Stomach (tissue), 9 donors: ENCODE data around the gene TIGD7. TPM values are rescaled to one million over a fixed set of nuclear protein-coding genes. Genes with fewer than 3 reads are reported as not detected.
A peak's percentile ranks its signal among the peaks of the same experiment; 100 is the strongest.

Experiments
- DNase-seq, 2 donors: peaks; one replicate each; pipeline versions ENCODE4 v3.0.0 to v3.0.0-alpha.2; 2013 to 2019
- H3K27ac ChIP-seq, 5 donors: fragments of 200-600 bp in 4 of 5; sonication (generic) in 4 of 5; one replicate each; pipeline ENCODE4 v1.5.1; 2013 to 2019; ENCODE audit warnings: mild to moderate bottlenecking in 1 of 5, moderate library complexity in 1 of 5
- H3K27me3 ChIP-seq, 3 donors: fragments of 200-600 bp; sonication (generic); one replicate each; pipeline ENCODE4 v1.5.1; 2017 to 2019; ENCODE audit warnings: mixed run types in 1 of 3
- H3K36me3 ChIP-seq, 4 donors: fragments of 200-600 bp; sonication (generic); 1 replicate in 3 of 4; 2 replicates in 1 of 4; pipeline ENCODE4 v1.5.1; 2016 to 2019
- H3K4me1 ChIP-seq, 4 donors: fragments of 200-600 bp; sonication (generic); one replicate each; pipeline ENCODE4 v1.5.1; 2016 to 2019
- H3K4me3 ChIP-seq, 4 donors: fragments of 200-600 bp; sonication (generic) in 3 of 4; one replicate each; pipeline ENCODE4 v1.5.1; 2016 to 2019; ENCODE audit warnings: mild to moderate bottlenecking in 1 of 4
- H3K9me3 ChIP-seq, 4 donors: fragments of 200-600 bp; sonication (generic); one replicate each; pipeline ENCODE4 v1.5.1; 2016 to 2019
- CTCF ChIP-seq, 7 experiments: fragments of 450-650 bp in 4 of 7; fragments of 200-600 bp in 3 of 7; sonication (generic) in 3 of 7; IDR thresholded peaks; one replicate each; pipeline ENCODE4 v1.5.1; 2016 to 2019; ENCODE audit warnings: antibody characterized with exemption in 7 of 7, control low read depth in 2 of 7, mild to moderate bottlenecking in 1 of 7
- EP300 ChIP-seq: sonication (generic); formaldehyde crosslinking; IDR thresholded peaks from one replicate; pipeline ENCODE4 v1.6.1; 2017; ENCODE audit warnings: antibody characterized with exemption
- POLR2A ChIP-seq, 4 donors: fragments of 450-650 bp; IDR thresholded peaks; one replicate each; pipeline ENCODE4 v1.6.1; 2016; ENCODE audit warnings: antibody characterized with exemption in 4 of 4, control low read depth in 2 of 4, mild to moderate bottlenecking in 1 of 4, moderate library complexity in 1 of 4
- POLR2AphosphoS5 ChIP-seq, 3 donors: sonication (generic); formaldehyde crosslinking; IDR thresholded peaks; one replicate each; pipeline ENCODE4 v1.6.1; 2016; ENCODE audit warnings: antibody characterized with exemption in 3 of 3
- WGBS, 5 donors: extraction: QIAGEN DNeasy Blood & Tissue Kit in 3 of 5; methylation state at CpG; one replicate each; pipeline versions ENCODE4 v1.1.5 to v1.1.7; 2013 to 2018; 5-methylcytosine and 5-hydroxymethylcytosine counted together
- intact Hi-C: fragments of 100-400 bp; cut with DNase I; formaldehyde crosslinking; loops from one replicate; pipeline ENCODE4 v1.15.1; 2023; ENCODE audit warnings: low total_unique reads
- polyA plus RNA-seq, 3 donors: library from polyadenylated mRNA; stranded (reverse); fragments of 200-250 nt; gene quantifications; one replicate each; pipeline ENCODE4 v1.2.3, GENCODE V29; 2013
- total RNA-seq, 5 donors: library from RNA; depleted of rRNA; stranded (reverse); fragments of >200 nt; gene quantifications; one replicate each; pipeline versions ENCODE4 v1.1.0 to v1.2.3, GENCODE V29; 2014 to 2016
- donor health status: healthy with polysubstance abuse.
- donor health status: Bipolar disorder and iron deficiency.
- donor health status: healthy.

The TIGD7 gene
- total and polyA plus RNA-seq, 8 donors, result 1.6 to 8.3 (median 2.4) TPM; not detected in 2

DNA sequence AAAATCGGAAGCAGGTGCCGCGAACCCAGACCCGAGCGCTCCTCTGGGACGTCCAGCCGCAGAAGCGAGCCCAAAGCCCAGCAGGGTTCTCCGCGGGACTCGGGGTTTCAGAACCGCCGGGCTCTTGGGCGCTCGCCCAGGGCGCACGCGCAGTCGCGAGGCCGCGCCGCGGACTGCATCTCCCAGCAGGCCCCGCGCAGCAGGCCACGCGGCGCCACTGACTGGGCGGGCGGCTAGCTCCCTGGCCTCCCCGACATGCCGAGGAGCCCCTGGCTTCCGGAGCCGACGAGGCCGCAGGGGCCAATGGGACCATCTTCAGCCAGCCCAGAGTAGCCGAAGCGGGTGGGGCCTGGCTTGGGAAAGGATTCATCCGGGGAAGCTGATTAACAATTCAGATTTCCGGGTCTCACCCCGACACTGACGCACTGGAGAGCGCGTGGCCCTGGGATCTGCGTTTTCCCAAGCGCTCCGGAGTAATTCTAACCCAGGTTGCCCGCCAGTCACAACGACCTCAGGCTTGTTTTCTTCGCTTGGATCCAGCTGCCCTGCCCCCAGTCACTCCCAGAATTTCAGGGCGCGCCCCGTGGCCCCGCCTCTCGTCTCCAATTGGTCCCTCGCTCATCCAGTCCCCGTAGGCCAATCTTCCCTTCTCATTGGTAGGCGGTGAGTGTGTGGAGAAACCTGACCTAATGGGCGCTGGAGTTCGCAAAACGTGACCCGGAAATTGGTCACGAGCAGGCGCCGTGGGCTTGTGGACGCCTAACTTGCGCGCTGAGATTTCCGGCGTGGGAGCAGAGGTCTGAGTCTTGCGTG lies 22.3 kb downstream of the TIGD7 start, which contains the start of gene ZNF263:
Gene ZNF263 (plus strand): TSS at position 762 of the 813 bp plus-strand sequence. CDS start 328 bp downstream, outside the sequence.
- no peak for TF ChIP-seq EP300
- no peak for TF ChIP-seq CTCF (IDR thresholded peaks at IDR 0.05)
- peak; percentile 72 to 94 (median 85) for TF ChIP-seq POLR2AphosphoS5 (IDR thresholded peaks at IDR 0.05)
- peak in 1 of 4 donors; percentile 42 for TF ChIP-seq POLR2A (IDR thresholded peaks at IDR 0.05)
- H3K4me1 ChIP-seq, result peaks cover 26 to 48% (median 42%) of the 10 kb centered on the region in 4 donors
- peak within 1 kb of the TSS; percentile 78 to 100 (median 99) for H3K4me3 ChIP-seq
- peak; percentile 96 to 99 for DNase-seq
- WGBS, 5 donors, result 0 to 1% (median 0%) methylated on average over 33 to 72 of the region's 72 CpGs
- intact Hi-C loops, result no loop called here
- no peaks in the 10 kb centered on the region for H3K27me3 ChIP-seq
- H3K36me3 ChIP-seq, result peaks cover 12 to 33% (median 31%) of the 10 kb centered on the region in 4 donors
- H3K27ac ChIP-seq, result peak within 1 kb of the TSS; percentile 98 to 100 (median 99)
- H3K9me3 ChIP-seq, result peaks cover 0 to 33% (median 21%) of the 10 kb centered on the region in 4 donors

- no peak for TF ChIP-seq POLR2AphosphoS5 (IDR thresholded peaks at IDR 0.05)
- TF ChIP-seq POLR2A (IDR thresholded peaks at IDR 0.05), result no peak
- TF ChIP-seq CTCF (IDR thresholded peaks at IDR 0.05), result no peak
- no peak for TF ChIP-seq EP300
- Histone ChIP-seq H3K4me1 (peaks cover 26 to 48% (median 42%) of the 10 kb centered on the region in 4 donors), H3K27me3 (no peaks in the 10 kb centered on the region), H3K27ac (peak overlapping the region; percentile 98 to 100 (median 99)), H3K4me3 (peak overlapping the region; percentile 78 to 100 (median 99)), H3K9me3 (peaks cover 0 to 26% (median 15%) of the 10 kb centered on the region in 4 donors), H3K36me3 (peaks cover 12 to 26% (median 24%) of the 10 kb centered on the region in 4 donors)
- intact Hi-C loops, result no loop called here
- WGBS, 5 donors, result 8 to 18% (median 16%) methylated on average over 25 to 29 of the region's 29 CpGs
- DNase-seq, result no peak
Measured at GRCh38 chr16:3282103-3282729, 23.0 kb downstream of the TIGD7 start.

- H3K9me3 ChIP-seq, result peaks cover 0 to 17% (median 10%) of the 10 kb centered on the region in 4 donors
- H3K27ac ChIP-seq, result peak overlapping the region; percentile 14 to 100 (median 98)
- TF ChIP-seq POLR2A (IDR thresholded peaks at IDR 0.05) (no peak), POLR2AphosphoS5 (IDR thresholded peaks at IDR 0.05) (peak in 2 of 3 donors; percentile 65 to 73), EP300 (no peak)
- intact Hi-C loops, result no loop called here
- DNase-seq, result no peak
- H3K4me1 ChIP-seq, result peaks cover 26 to 48% (median 42%) of the 10 kb centered on the region in 4 donors
- H3K4me3 ChIP-seq, result peak overlapping the region in 2 of 4 donors; percentile 99 to 100
- WGBS, 5 donors, result 44 to 64% (median 51%) methylated on average over 6 of the region's 6 CpGs
- peaks cover 8 to 17% (median 15%) of the 10 kb centered on the region in 4 donors for H3K36me3 ChIP-seq
- no peaks in the 10 kb centered on the region for H3K27me3 ChIP-seq
Measured at GRCh38 chr16:3281222-3281820, 23.9 kb downstream of the TIGD7 start.

GRCh38 chr16:3276679-3277078 lies 28.6 kb downstream of the TIGD7 start:
- H3K27me3 ChIP-seq, result no peaks in the 10 kb centered on the region
- intact Hi-C loops, result no loop called here
- H3K4me1 ChIP-seq, result peaks cover 4 to 12% (median 8%) of the 10 kb centered on the region in 4 donors
- H3K4me3 ChIP-seq, result no peak overlapping the region
- no peaks in the 10 kb centered on the region for H3K9me3 ChIP-seq
- no peak for TF ChIP-seq CTCF (IDR thresholded peaks at IDR 0.05)
- TF ChIP-seq EP300, result no peak
- TF ChIP-seq POLR2AphosphoS5 (IDR thresholded peaks at IDR 0.05), result no peak
- no peak for TF ChIP-seq POLR2A (IDR thresholded peaks at IDR 0.05)
- 77 to 94% (median 88%) methylated on average over 5 of the region's 5 CpGs for WGBS, 5 donors
- no peaks in the 10 kb centered on the region for H3K36me3 ChIP-seq
- peak in 1 of 2 donors; percentile 4 for DNase-seq
- no peak overlapping the region for H3K27ac ChIP-seq
